Heart right ventricle (tissue), 16 donors: ENCODE data around the gene ABCA12. TPM values are rescaled to one million over a fixed set of nuclear protein-coding genes. Genes with fewer than 3 reads are reported as not detected.
A peak's percentile ranks its signal among the peaks of the same experiment; 100 is the strongest.

Experiments
- ATAC-seq, 8 donors: fragments of 200-7000 bp; cut with Tn5 transposase; one replicate each; pipeline ENCODE4 v1.9.1; 2020; ENCODE audit warnings: mild to moderate bottlenecking in 8 of 8, moderate library complexity in 8 of 8, moderate number of reproducible peaks in 1 of 8
- DNase-seq, 2 donors: peaks; one replicate each; pipeline ENCODE4 v3.0.0-alpha.2; 2020
- H3K27ac ChIP-seq, 10 donors: fragments of 200-600 bp; sonication (generic) in 2 of 10; one replicate each; pipeline versions ENCODE4 v1.5.0 to v1.8.0; 2020 to 2022; ENCODE audit warnings: mild to moderate bottlenecking in 3 of 10
- H3K27me3 ChIP-seq, 7 donors: fragments of 200-600 bp; one replicate each; pipeline ENCODE4 v1.8.0; 2021 to 2022; ENCODE audit warnings: mild to moderate bottlenecking in 2 of 7
- H3K36me3 ChIP-seq, 9 donors: fragments of 200-600 bp; sonication (generic) in 1 of 9; one replicate each; pipeline versions ENCODE4 v1.5.0 to v1.8.0; 2020 to 2022; ENCODE audit warnings: mild to moderate bottlenecking in 2 of 9
- H3K4me1 ChIP-seq, 9 donors: fragments of 200-600 bp; sonication (generic) in 1 of 9; one replicate each; pipeline versions ENCODE4 v1.5.0 to v1.8.0; 2020 to 2022; ENCODE audit warnings: mild to moderate bottlenecking in 4 of 9
- H3K4me3 ChIP-seq, 10 donors: fragments of 200-600 bp; sonication (generic) in 2 of 10; one replicate each; pipeline versions ENCODE4 v1.5.0 to v1.8.0; 2020 to 2022; ENCODE audit warnings: mild to moderate bottlenecking in 7 of 10, moderate library complexity in 2 of 10
- H3K9me3 ChIP-seq, 11 donors: fragments of 200-600 bp in 10 of 11; sonication (generic) in 2 of 11; one replicate each; pipeline versions ENCODE4 v1.5.0 to v1.8.0; 2013 to 2022; ENCODE audit warnings: mild to moderate bottlenecking in 2 of 11, control low read depth in 1 of 11, moderate library complexity in 1 of 11
- WGBS, 2 donors: extraction: QIAGEN DNeasy Blood & Tissue Kit; methylation state at CpG; one replicate each; pipeline ENCODE4 v1.1.7; 2013; ENCODE audit warnings: inconsistent platforms in 1 of 2; 5-methylcytosine and 5-hydroxymethylcytosine counted together
- intact Hi-C, 10 donors: fragments of 100-400 bp; cut with DNase I; formaldehyde crosslinking; loops; one replicate each; pipeline versions ENCODE4 v1.11.1 to v1.14.2; 2022
- polyA plus RNA-seq, 2 donors: library from polyadenylated mRNA; stranded (reverse); fragments of 200-250 nt; gene quantifications; one replicate each; pipeline ENCODE4 v1.2.3, GENCODE V29; 2013
- total RNA-seq, 10 donors: library from RNA; stranded (reverse); fragmentation: NEBNext Ultra II Directional in 3 of 10; extraction: Animal tissue kit (Norgen Biotek cat#: 25700) in 3 of 10; gene quantifications; one replicate each; pipeline versions ENCODE4 v1.2.1 to v1.2.4, GENCODE V29; 2021 to 2023
- TF ChIP-seq, protein P1 (sequence below), 9 donors: fragments of 200-600 bp; sonication (generic) in 2 of 9; IDR thresholded peaks; one replicate each; pipeline versions ENCODE4 v1.5.0 to v1.8.0; 2021 to 2022; ENCODE audit warnings: antibody characterized with exemption in 9 of 9, mild to moderate bottlenecking in 5 of 9, moderate library complexity in 1 of 9
- donor health status: Arrhythmogenic right ventricular cardiomyopathy.
- donor health status: ischemic (EF 13 %, LVEDD 7.1; RV severe dilation, severe dysfunction).
- donor health status: healthy with polysubstance abuse.
- donor health status: DM: no; HTN: yes; CAD: no.
- donor health status: DM: no; HTN: no; CAD: no.
- donor health status: ischemic (EF 25% LVEDD 6.9; RV normal size, moderate dysfunction).
- donor health status: ischemic (EF 25% LVEDD 5.7; RV mildly dilated, moderate dysfunction).
- donor health status: healthy.
- donor health status: DM: yes; HTN: yes; CAD: no.
- donor health status: Ischemic cardiomyopathy.
- donor health status: ischemic (EF 35%, LVEDD 5.7; RV mildly dilated, moderate dysfunction).
- donor health status: nonischemic (EF 11% LVEDD 7.7; RV severe dilation, severe dysfunction).
- donor health status: DM: yes; HTN: yes; CAD: no.
- donor health status: PGD.
- donor health status: ischemic (EF 29% LVEDD 5.4; RV normal size, mild dysfunction).
- donor health status: nonischemic (EF 23%, LVEDD 6.1; RV moderate dilation, normal function).

The ABCA12 gene
- total and polyA plus RNA-seq, 12 donors = 0.02 TPM; not detected in 11

GRCh38 chr2:215066124-215066523, 72.3 kb downstream of the ABCA12 start:
- H3K9me3 ChIP-seq = no peaks in the 10 kb centered on the region
- WGBS, 2 donors = 71 to 75% methylated on average over 2 of the region's 2 CpGs

DNA sequence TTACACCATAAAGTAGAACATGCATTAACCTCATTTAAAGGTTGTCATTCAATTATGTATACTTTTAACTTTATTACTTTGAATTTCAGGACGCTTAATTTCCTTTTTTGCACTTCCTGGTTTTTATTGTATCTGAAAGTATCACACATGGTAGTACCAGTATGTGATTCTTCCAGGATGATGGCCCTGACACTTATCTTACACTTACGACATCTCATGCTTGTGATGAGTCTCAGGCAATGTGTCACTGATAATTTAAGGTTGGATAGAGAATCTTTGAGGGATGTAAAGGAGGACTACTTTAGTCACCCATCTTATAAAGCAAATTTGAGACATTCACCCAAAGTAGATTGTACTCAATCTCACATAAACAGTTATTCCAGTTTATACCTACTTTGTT, 74.9 kb downstream of the ABCA12 start:
- TF ChIP-seq, protein P1, sequence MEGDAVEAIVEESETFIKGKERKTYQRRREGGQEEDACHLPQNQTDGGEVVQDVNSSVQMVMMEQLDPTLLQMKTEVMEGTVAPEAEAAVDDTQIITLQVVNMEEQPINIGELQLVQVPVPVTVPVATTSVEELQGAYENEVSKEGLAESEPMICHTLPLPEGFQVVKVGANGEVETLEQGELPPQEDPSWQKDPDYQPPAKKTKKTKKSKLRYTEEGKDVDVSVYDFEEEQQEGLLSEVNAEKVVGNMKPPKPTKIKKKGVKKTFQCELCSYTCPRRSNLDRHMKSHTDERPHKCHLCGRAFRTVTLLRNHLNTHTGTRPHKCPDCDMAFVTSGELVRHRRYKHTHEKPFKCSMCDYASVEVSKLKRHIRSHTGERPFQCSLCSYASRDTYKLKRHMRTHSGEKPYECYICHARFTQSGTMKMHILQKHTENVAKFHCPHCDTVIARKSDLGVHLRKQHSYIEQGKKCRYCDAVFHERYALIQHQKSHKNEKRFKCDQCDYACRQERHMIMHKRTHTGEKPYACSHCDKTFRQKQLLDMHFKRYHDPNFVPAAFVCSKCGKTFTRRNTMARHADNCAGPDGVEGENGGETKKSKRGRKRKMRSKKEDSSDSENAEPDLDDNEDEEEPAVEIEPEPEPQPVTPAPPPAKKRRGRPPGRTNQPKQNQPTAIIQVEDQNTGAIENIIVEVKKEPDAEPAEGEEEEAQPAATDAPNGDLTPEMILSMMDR (IDR thresholded peaks at IDR 0.05) = no peak
- intact Hi-C loops = no loop called here
- ATAC-seq (no peak), DNase-seq (no peak)
- H3K4me3 ChIP-seq = no peak overlapping the region
- no peak overlapping the region for H3K27ac ChIP-seq
- WGBS, 2 donors = 53 to 63% methylated on average over 2 of the region's 2 CpGs
- H3K4me1 ChIP-seq = peaks cover 0 to 12% (median 0%) of the 10 kb centered on the region in 9 donors
- no peaks in the 10 kb centered on the region for H3K9me3 ChIP-seq
- H3K27me3 ChIP-seq = no peaks in the 10 kb centered on the region
- H3K36me3 ChIP-seq = no peaks in the 10 kb centered on the region

More at GRCh38 chr2:215066124-215066523, 72.3 kb downstream of the ABCA12 start:
- Histone ChIP-seq H3K36me3 (no peaks in the 10 kb centered on the region), H3K4me3 (no peak overlapping the region), H3K4me1 (peaks cover 0 to 5% (median 0%) of the 10 kb centered on the region in 9 donors), H3K27me3 (no peaks in the 10 kb centered on the region), H3K27ac (no peak overlapping the region)
- DNase-seq = no peak
- intact Hi-C loops = no loop called here
- TF ChIP-seq, protein P1 (IDR thresholded peaks at IDR 0.05) = no peak
- no peak for ATAC-seq

- Histone ChIP-seq H3K27me3 (no peaks in the 10 kb centered on the region), H3K27ac (no peak overlapping the region), H3K4me1 (peaks cover 0 to 12% (median 0%) of the 10 kb centered on the region in 9 donors), H3K4me3 (no peak overlapping the region), H3K36me3 (no peaks in the 10 kb centered on the region), H3K9me3 (no peaks in the 10 kb centered on the region)
- TF ChIP-seq, protein P1 (IDR thresholded peaks at IDR 0.05) = no peak
- DNase-seq (peak in 1 of 2 donors; percentile 28), ATAC-seq (peak in 1 of 8 donors; percentile 33)
- WGBS, 2 donors = 31 to 33% methylated on average over 7 of the region's 7 CpGs
- intact Hi-C loops = no loop called here
Observed at GRCh38 chr2:215060861-215061536, 77.4 kb downstream of the ABCA12 start.

DNA sequence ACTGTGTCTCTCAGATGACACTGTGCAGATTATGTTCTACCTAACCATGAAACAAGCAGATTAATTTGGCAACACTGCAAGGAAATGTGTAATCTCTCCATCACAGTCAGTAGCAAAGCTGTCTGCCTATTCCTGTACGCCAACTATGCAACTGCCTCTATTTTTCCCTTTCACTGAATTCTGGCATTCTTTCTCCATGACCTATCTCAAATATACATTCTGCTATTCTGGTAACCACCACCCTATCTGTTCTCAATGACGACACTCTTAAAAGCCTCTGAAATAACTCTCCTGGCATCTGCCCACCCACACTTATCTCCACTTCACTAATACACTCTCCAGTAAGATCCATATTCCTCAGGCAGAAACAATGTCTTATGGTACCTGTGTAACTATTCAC, 78.7 kb downstream of the ABCA12 start:
- Histone ChIP-seq H3K36me3 (no peaks in the 10 kb centered on the region), H3K9me3 (no peaks in the 10 kb centered on the region), H3K4me1 (peaks cover 0 to 12% (median 0%) of the 10 kb centered on the region in 9 donors), H3K27me3 (no peaks in the 10 kb centered on the region), H3K4me3 (no peak overlapping the region), H3K27ac (no peak overlapping the region)
- TF ChIP-seq, protein P1 (IDR thresholded peaks at IDR 0.05) = no peak
- WGBS, 2 donors = 9 to 13% methylated on average over 2 of the region's 2 CpGs
- DNase-seq (no peak), ATAC-seq (no peak)
- intact Hi-C loops = no loop called here
